Breast epithelium (tissue), 3 donors: ENCODE measurements around the gene FCAR.

Source experiments
- CTCF ChIP-seq, 3 donors: fragments of 450-650 bp; IDR thresholded peaks; one replicate each; pipeline ENCODE4 v1.5.1; 2016 to 2017; ENCODE audit warnings: antibody characterized with exemption in 3 of 3, mild to moderate bottlenecking in 3 of 3, moderate library complexity in 3 of 3
- POLR2A ChIP-seq: fragments of 450-650 bp; IDR thresholded peaks from one replicate; pipeline ENCODE4 v1.6.1; 2016; ENCODE audit warnings: antibody characterized with exemption, mild to moderate bottlenecking, moderate library complexity
- POLR2AphosphoS5 ChIP-seq, 3 donors: sonication (generic); formaldehyde crosslinking; IDR thresholded peaks; one replicate each; pipeline ENCODE4 v1.6.1; 2017; ENCODE audit warnings: antibody characterized with exemption in 3 of 3

- no peak for TF ChIP-seq CTCF (IDR thresholded peaks at IDR 0.05)
- no peak for TF ChIP-seq POLR2A
- TF ChIP-seq POLR2AphosphoS5 (IDR thresholded peaks at IDR 0.05) = no peak
These were observed 9.2 kb downstream of the FCAR start for GRCh38 chr19:54883228-54883627.
